Measurements from ENCODE around the gene DSE. TPM values are rescaled to one million over a fixed set of nuclear protein-coding genes. Genes with fewer than 3 reads are reported as not detected.

The DSE gene
- total RNA-seq, 1 experiment from 2014 or later: 5.4 TPM

- no TSS peak for BruUV-seq (replicated peaks)
- POLR2A ChIA-PET: interaction anchor here (0.6 kb wide), 1 partner anchor 20 kb away, joined by 3 read pairs; no protein-coding TSS in a partner anchor
Measured at GRCh38 chr6:116491610-116492330, 121.0 kb downstream of the DSE start.

More at GRCh38 chr6:116491610-116492330, 121.0 kb downstream of the DSE start:
- Histone ChIP-seq H3K9me3 (ENCODE audit: control insufficient read depth, insufficient read depth, low read depth, low read length) (no peaks in the 10 kb centered on the region), H3K36me3 (ENCODE audit: control insufficient read depth, insufficient read depth, low read length) (no peaks in the 10 kb centered on the region), H3K4me1 (ENCODE audit: control insufficient read depth, insufficient read depth, low read length) (no peaks in the 10 kb centered on the region), H3K27me3 (ENCODE audit: control insufficient read depth, insufficient read depth, low read length) (peaks cover 2% of the 10 kb centered on the region; the same call in 1 of the 2 replicates), H3K27ac (ENCODE audit: low read length) (no peak overlapping the region), H3K4me3 (ENCODE audit: low read depth in 2 of 2, low read length in 2 of 2) (no peak overlapping the region)
- ATAC-seq (0 out of 2 replicates have a peak, but pooled peaks have one; percentile 51), DNase-seq (ENCODE audit: low read depth, low spot score) (no peak)
- in situ Hi-C loops (cut with HindIII; ENCODE audit: low pct_unique_long_range_greater_than_20kb, low sequenced_read_pairs): no loop called here
- CTCF ChIA-PET: no interaction called here
- intact Hi-C loops (cut with micrococcal nuclease; ENCODE audit: unreplicated experiment): no loop called here
- no peak for TF ChIP-seq SIN3A (IDR thresholded peaks at IDR 0.05; ENCODE audit: borderline replicate concordance, insufficient read depth, low read depth, low read length)
- TF ChIP-seq REST (IDR thresholded peaks at IDR 0.05; ENCODE audit: insufficient read depth in 1 of 2, low read depth in 2 of 2, low read length in 1 of 2): no peak
- TF ChIP-seq POLR2AphosphoS5 (IDR thresholded peaks at IDR 0.05; ENCODE audit: low read depth, low read length): no peak
- TF ChIP-seq CTCF (IDR thresholded peaks at IDR 0.05): no peak
- TF ChIP-seq TCF7L2 (IDR thresholded peaks at IDR 0.05; ENCODE audit: low read depth, low read length): no peak

Data from Panc1 (cell line).